GM18519 (cell line): ENCODE measurements around the gene CD82.
A peak's percentile ranks its signal among the peaks of the same experiment; 100 is the strongest.
"Not testable (repeated sequence)": the region's sequence is repeated elsewhere in the genome, so short reads cannot be mapped to it uniquely, and the experiment has no call there.

Source experiments
- ATAC-seq: cut with Tn5 transposase; IDR thresholded peaks from one replicate; pipeline ENCODE4 v1.9.1; 2021; ENCODE audit warnings: mild to moderate bottlenecking, moderate library complexity; ENCODE audit not compliant: unreplicated experiment, low FRiP score

The CD82 gene

GRCh38 chr11:44627911-44628729, 62.7 kb downstream of the CD82 start:
- ATAC-seq, result peak; percentile 82

GRCh38 chr11:44628730-44629700, 63.6 kb downstream of the CD82 start:
- ATAC-seq, result peak; percentile 28

GRCh38 chr11:44629732-44630345, 64.4 kb downstream of the CD82 start:
- ATAC-seq, result no peak

- ATAC-seq, result no peak
These were observed 65.2 kb downstream of the CD82 start for GRCh38 chr11:44630511-44631210.

GRCh38 chr11:44631831-44632230, 66.4 kb downstream of the CD82 start:
- ATAC-seq, result no peak

GRCh38 chr11:44632466-44633123, 67.1 kb downstream of the CD82 start:
- no peak for ATAC-seq

GRCh38 chr11:44633641-44634040, 68.2 kb downstream of the CD82 start:
- ATAC-seq, result no peak

- ATAC-seq, result no peak
These were observed 69.2 kb downstream of the CD82 start for GRCh38 chr11:44634401-44635281.

- ATAC-seq, result no peak
These were observed 72.0 kb downstream of the CD82 start for GRCh38 chr11:44637487-44637886.

GRCh38 chr11:44638032-44638431, 72.6 kb downstream of the CD82 start:
- ATAC-seq, result no peak

- no peak for ATAC-seq
These were observed 77.8 kb downstream of the CD82 start for GRCh38 chr11:44643217-44643616.

- ATAC-seq, result no peak
These were observed 80.4 kb downstream of the CD82 start for GRCh38 chr11:44645827-44646226.

GRCh38 chr11:44647255-44647955, 81.9 kb downstream of the CD82 start:
- not testable (repeated sequence) for ATAC-seq

- no peak for ATAC-seq
These were observed 82.6 kb downstream of the CD82 start for GRCh38 chr11:44648109-44648508.

GRCh38 chr11:44651535-44652155, 86.2 kb downstream of the CD82 start:
- ATAC-seq, result no peak

- no peak for ATAC-seq
These were observed 87.6 kb downstream of the CD82 start for GRCh38 chr11:44652901-44653644.

- ATAC-seq, result no peak
These were observed 88.6 kb downstream of the CD82 start for GRCh38 chr11:44654057-44654456.
